ENCODE data around the gene PTGIS. TPM values are rescaled to one million over a fixed set of nuclear protein-coding genes. Genes with fewer than 3 reads are reported as not detected.

Gene PTGIS
- total and polyA plus RNA-seq, 7 donors = 2.7 to 26.5 (median 8.0) TPM

GRCh38 chr20:49540687-49541435, 27.1 kb downstream of the PTGIS start:
- 85 to 93% (median 87%) methylated on average over 15 of the region's 15 CpGs for WGBS, 3 donors
- no peak for TF ChIP-seq CTCF (IDR thresholded peaks at IDR 0.05)
- no peak overlapping the region for H3K27ac ChIP-seq
- no peaks in the 10 kb centered on the region for H3K9me3 ChIP-seq
- no peaks in the 10 kb centered on the region for H3K36me3 ChIP-seq (ENCODE audit: insufficient read depth in 1 of 2, low read depth in 1 of 2)
- H3K4me3 ChIP-seq = no peak overlapping the region
- H3K27me3 ChIP-seq (ENCODE audit: insufficient read depth in 3 of 3, low read length in 2 of 3) = no peaks in the 10 kb centered on the region
- no peak for DNase-seq
- intact Hi-C loops (cut with DNase I) = loop anchor here in 1 of 2 donors (1.0 to 10.0 kb wide), 2 partner anchors 68 to 304 kb away; no protein-coding TSS in a partner anchor
- no peaks in the 10 kb centered on the region for H3K4me1 ChIP-seq
- no peak for ATAC-seq

- H3K27ac ChIP-seq = no peak overlapping the region
- WGBS, 3 donors = 91 to 95% (median 91%) methylated on average over 6 of the region's 6 CpGs
- DNase-seq (no peak), ATAC-seq (no peak)
- no peak for TF ChIP-seq CTCF (IDR thresholded peaks at IDR 0.05)
- no peaks in the 10 kb centered on the region for H3K9me3 ChIP-seq
- H3K36me3 ChIP-seq (ENCODE audit: insufficient read depth in 1 of 2, low read depth in 1 of 2) = no peaks in the 10 kb centered on the region
- intact Hi-C loops (cut with DNase I) = loop anchor here in 1 of 2 donors (10.0 kb wide), 1 partner anchor 305 kb away; no protein-coding TSS in a partner anchor
- H3K27me3 ChIP-seq (ENCODE audit: insufficient read depth in 3 of 3, low read length in 2 of 3) = no peaks in the 10 kb centered on the region
- H3K4me3 ChIP-seq = no peak overlapping the region
- H3K4me1 ChIP-seq = no peaks in the 10 kb centered on the region
These were observed 27.7 kb downstream of the PTGIS start for GRCh38 chr20:49540232-49540620.

GRCh38 chr20:49539481-49540231, 28.3 kb downstream of the PTGIS start:
- 93 to 97% (median 95%) methylated on average over 21 of the region's 21 CpGs for WGBS, 3 donors
- Histone ChIP-seq H3K9me3 (no peaks in the 10 kb centered on the region), H3K27me3 (ENCODE audit: insufficient read depth in 3 of 3, low read length in 2 of 3) (no peaks in the 10 kb centered on the region), H3K4me1 (no peaks in the 10 kb centered on the region), H3K27ac (no peak overlapping the region), H3K36me3 (ENCODE audit: insufficient read depth in 1 of 2, low read depth in 1 of 2) (no peaks in the 10 kb centered on the region), H3K4me3 (no peak overlapping the region)
- no peak for TF ChIP-seq CTCF (IDR thresholded peaks at IDR 0.05)
- DNase-seq (no peak), ATAC-seq (no peak)
- intact Hi-C loops (cut with DNase I) = loop anchor here in 1 of 2 donors (10.0 kb wide), 1 partner anchor 305 kb away; no protein-coding TSS in a partner anchor

- Histone ChIP-seq H3K9me3 (no peaks in the 10 kb centered on the region), H3K4me1 (no peaks in the 10 kb centered on the region), H3K27ac (no peak overlapping the region), H3K4me3 (no peak overlapping the region), H3K36me3 (ENCODE audit: insufficient read depth in 1 of 2, low read depth in 1 of 2) (no peaks in the 10 kb centered on the region), H3K27me3 (ENCODE audit: insufficient read depth in 3 of 3, low read length in 2 of 3) (no peaks in the 10 kb centered on the region)
- intact Hi-C loops (cut with DNase I) = no loop called here
- ATAC-seq (no peak), DNase-seq (no peak)
- no peak for TF ChIP-seq CTCF (IDR thresholded peaks at IDR 0.05)
- 92 to 98% (median 95%) methylated on average over 3 of the region's 3 CpGs for WGBS, 3 donors
These were observed 29.0 kb downstream of the PTGIS start for GRCh38 chr20:49538950-49539349.

All from psoas muscle (tissue), 8 donors.